ENCODE data around the gene MAP2K5.

GRCh38 chr15:67832031-67832551 is 289.6 kb downstream of the MAP2K5 start:
- TF ChIP-seq MAX (IDR thresholded peaks at IDR 0.05) (no peak), CTCF (IDR thresholded peaks at IDR 0.05; ENCODE audit: low read depth, low read length, missing input control) (no peak), RXRA (IDR thresholded peaks at IDR 0.05) (no peak), REST (IDR thresholded peaks at IDR 0.05) (no peak), FOXA2 (IDR thresholded peaks at IDR 0.05) (no peak), ZBTB33 (IDR thresholded peaks at IDR 0.05) (no peak), JUND (IDR thresholded peaks at IDR 0.05) (no peak), NR2F2 (IDR thresholded peaks at IDR 0.05) (no peak), YY1 (IDR thresholded peaks at IDR 0.05) (no peak), TAF1 (conservative IDR thresholded peaks at IDR 0.05) (no peak), EGR1 (IDR thresholded peaks at IDR 0.05; ENCODE audit: low read depth in 2 of 2) (no peak), ATF3 (IDR thresholded peaks at IDR 0.05) (no peak), SP1 (IDR thresholded peaks at IDR 0.05) (no peak)

Measured in liver (tissue), 3 donors.